IPS DF 4.7 (cell line): ENCODE results near the gene PLEKHA5.
"Not testable (repeated sequence)": the region's sequence is repeated elsewhere in the genome, so short reads cannot be mapped to it uniquely, and the experiment has no call there.

Experiments used
- DNase-seq: peaks from one replicate; pipeline ENCODE4 v3.0.0-alpha.2; 2013; ENCODE audit warnings: low spot score; ENCODE audit errors: extremely low read depth

Gene PLEKHA5

DNA sequence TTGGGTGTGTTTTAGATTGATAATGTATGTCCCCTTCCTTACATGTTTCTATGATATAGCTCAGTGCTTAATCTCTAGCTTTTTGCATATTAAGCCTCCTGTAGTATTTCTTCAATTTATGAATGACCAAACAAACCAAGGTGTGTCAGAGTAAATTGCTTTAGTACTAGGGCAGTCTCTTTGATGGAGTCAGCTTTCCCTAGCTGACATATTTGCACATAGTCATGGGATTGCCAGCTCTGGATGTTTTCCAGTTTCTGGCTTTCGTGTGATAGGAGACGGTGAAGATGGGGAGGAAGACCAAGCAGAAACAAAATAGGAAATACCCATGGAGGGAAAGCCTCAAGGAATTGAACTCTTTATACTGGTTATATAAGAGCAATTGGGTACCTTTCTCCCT, 148.9 kb downstream of the PLEKHA5 start:
- DNase-seq, result no peak

DNA sequence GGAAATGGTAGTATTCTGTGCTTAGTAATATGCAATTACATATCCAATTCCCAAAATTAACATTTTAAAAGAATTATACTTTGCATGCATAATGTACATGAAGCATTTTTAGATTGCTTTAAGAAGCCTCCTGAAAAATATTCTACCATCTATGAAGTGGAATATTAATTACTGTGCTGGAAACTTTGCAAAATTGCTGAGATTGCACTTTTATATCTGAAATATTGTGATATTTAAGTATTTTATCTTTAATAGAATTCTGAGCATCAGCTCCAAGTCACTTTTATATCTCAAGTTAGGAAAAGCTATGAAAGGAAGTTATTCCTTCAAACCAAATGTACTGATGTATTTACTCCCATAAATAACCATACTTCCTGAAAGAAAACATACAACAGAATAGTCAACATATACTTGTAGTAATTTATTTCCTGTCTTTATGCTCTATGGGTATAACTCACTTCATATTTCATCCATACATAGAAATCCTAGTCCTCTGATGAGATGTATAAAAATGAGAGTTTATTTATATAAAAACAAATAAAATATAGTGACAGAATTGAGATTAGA, 152.7 kb downstream of the PLEKHA5 start:
- DNase-seq, result no peak

DNA sequence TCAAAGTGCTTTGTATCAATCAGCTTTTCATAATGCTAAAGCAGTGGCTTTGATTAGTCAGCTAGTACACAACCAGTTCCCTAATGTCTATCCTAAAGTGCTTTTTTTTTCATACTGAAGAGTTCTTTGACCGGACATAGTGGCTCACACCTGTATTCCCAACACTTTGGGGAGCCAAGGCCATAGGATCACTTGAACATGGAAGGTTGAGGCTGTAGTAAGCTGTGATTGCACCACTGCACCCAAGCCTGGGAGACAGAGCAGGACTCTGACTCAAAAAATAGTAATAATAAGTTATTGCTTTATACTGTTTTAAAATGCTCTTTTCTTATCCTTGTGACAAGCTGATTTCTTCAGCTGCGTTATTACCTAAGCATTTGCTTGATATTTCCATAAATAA, 155.1 kb downstream of the PLEKHA5 start:
- no peak for DNase-seq

- DNase-seq, result no peak
Observed at GRCh38 chr12:19285793-19286448, 156.4 kb downstream of the PLEKHA5 start.

DNA sequence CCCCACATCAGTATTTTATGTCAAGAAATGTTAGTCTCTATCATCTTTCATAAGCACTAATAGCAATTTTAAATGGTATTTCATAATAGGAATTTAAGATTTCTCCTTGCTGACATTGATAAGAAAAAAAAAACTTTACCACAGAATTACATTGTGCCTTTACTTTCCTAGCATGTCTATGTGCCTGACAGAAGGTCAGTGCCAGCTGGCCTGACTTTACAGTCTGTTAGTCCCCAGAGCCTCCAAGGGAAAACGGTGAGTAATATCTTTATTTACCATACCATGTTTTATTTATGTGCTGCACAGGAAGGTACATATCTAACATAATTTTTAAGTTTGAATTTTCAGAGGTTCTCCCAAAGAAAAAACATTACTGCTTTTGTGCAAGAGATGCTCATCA, 157.8 kb downstream of the PLEKHA5 start:
- DNase-seq, result no peak

GRCh38 chr12:19288161-19288560, 158.6 kb downstream of the PLEKHA5 start:
- DNase-seq, result no peak

- DNase-seq, result no peak
Observed at GRCh38 chr12:19288603-19289244, 159.2 kb downstream of the PLEKHA5 start.

- no peak for DNase-seq
Observed at GRCh38 chr12:19298836-19299605, 169.5 kb downstream of the PLEKHA5 start.

DNA sequence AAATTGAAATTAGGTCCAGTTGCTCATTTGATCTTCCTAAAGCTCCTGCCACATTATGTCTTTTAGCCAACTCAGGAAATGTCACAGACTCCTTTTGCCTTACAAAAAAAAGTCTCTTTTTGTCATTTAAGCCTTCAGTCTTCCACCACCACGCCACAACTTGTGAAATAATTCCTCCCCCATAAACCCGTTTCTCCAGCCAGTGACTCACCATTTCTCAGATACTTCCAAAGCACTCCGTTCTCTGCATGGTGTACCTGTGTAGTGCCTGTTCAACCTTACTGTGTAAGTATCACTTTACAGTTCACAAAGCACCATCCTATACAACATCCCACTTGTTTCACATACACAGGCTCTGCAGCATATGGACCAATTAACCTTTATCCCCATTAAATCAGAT, 170.2 kb downstream of the PLEKHA5 start:
- no peak for DNase-seq

- no peak for DNase-seq
Observed at GRCh38 chr12:19301223-19301622, 171.7 kb downstream of the PLEKHA5 start.

GRCh38 chr12:19301688-19302087, 172.2 kb downstream of the PLEKHA5 start:
- DNase-seq, result no peak

- DNase-seq, result no peak
Observed at GRCh38 chr12:19302100-19302640, 172.6 kb downstream of the PLEKHA5 start.

GRCh38 chr12:19303496-19303895, 174.0 kb downstream of the PLEKHA5 start:
- no peak for DNase-seq

- DNase-seq, result no peak
Observed at GRCh38 chr12:19304149-19304750, 174.7 kb downstream of the PLEKHA5 start.

- DNase-seq, result not testable (repeated sequence)
Observed at GRCh38 chr12:19305621-19306020, 176.1 kb downstream of the PLEKHA5 start.

GRCh38 chr12:19306366-19306765, 176.8 kb downstream of the PLEKHA5 start:
- no peak for DNase-seq

DNA sequence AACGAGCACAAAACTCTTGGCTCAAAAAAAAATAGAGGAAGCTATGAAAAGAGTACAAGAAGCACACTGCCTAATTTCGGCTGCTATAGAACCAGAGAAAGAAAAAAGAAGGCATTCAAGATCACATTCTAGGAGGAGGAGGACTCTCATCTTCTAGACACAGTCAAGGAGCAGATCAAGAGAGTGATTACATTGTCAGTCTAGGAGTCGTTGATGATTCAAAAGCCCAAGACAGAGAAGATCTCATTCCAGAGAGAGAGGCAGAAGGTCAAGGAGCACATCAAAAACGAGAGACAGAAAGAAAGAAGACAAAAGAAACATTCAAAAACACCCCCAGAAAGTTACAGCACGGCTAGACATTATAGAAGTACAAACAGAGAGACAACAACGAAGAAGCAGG, 177.9 kb downstream of the PLEKHA5 start:
- no peak for DNase-seq

DNA sequence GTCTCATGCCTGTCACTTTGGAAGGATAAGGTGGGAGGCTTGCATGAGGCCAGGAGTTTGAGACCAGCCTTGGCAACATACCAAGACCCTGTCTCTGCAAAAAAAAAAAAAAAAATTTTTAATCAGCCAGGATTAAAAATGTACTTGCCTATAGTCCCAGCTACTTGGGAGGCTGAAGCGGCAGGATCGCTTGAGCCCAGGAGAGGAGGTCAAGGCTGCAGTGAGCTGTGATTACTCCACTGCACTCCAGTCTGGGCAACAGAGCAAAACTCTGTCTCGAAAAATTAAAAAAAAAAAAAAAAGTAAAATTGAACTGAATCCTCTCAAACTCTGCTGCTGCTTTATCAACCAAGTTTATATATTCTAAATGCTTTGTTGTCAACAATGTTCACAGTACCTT, 181.6 kb downstream of the PLEKHA5 start:
- no peak for DNase-seq

- DNase-seq, result no peak
Observed at GRCh38 chr12:19312637-19313036, 183.1 kb downstream of the PLEKHA5 start.

GRCh38 chr12:19316425-19316824, 186.9 kb downstream of the PLEKHA5 start:
- DNase-seq, result no peak

GRCh38 chr12:19322376-19322775, 192.8 kb downstream of the PLEKHA5 start:
- DNase-seq, result no peak

GRCh38 chr12:19323805-19324204, 194.3 kb downstream of the PLEKHA5 start:
- no peak for DNase-seq
